IMR-90 (cell line): Measurements from ENCODE around the gene SNX1. TPM values are rescaled to one million over a fixed set of nuclear protein-coding genes. Genes with fewer than 3 reads are reported as not detected.

ENCODE experiments used
- ATAC-seq: fragments of 200-7000 bp; cut with Tn5 transposase; 2 replicates; pipeline ENCODE4 v1.9.1; 2020; ENCODE audit warnings: low read depth, mild to moderate bottlenecking, moderate library complexity
- BruUV-seq: library from RNA; stranded (reverse); fragments of 400-500 nt; replicated peaks from 2 replicates; lab custom pipeline; 2021; lab: Mats Ljungman, UMichigan
- CTCF ChIA-PET: fragments of 300-600 bp; formaldehyde crosslinking; extraction: SDS; loops from one replicate; lab custom pipeline; 2021; ENCODE audit warnings: antibody characterized with exemption; lab: Yijun Ruan, JAX
- POLR2A ChIA-PET: fragments of 300-600 bp; sonication (Branson Sonifier 250); formaldehyde crosslinking; loops from one replicate; lab custom pipeline; 2022; ENCODE audit warnings: antibody characterized with exemption; ENCODE audit not compliant: unreplicated experiment; lab: Charles Lee
- DNase-seq: peaks from one replicate; pipeline ENCODE4 v3.0.0; 2013
- H2AFZ ChIP-seq: replicated peaks from 2 replicates; pipeline ENCODE3; 2013; ENCODE audit warnings: low read length, mild to moderate bottlenecking; ENCODE audit not compliant: poor library complexity
- H2AK5ac ChIP-seq: 2 replicates; pipeline ENCODE4 v1.6.1; 2013; ENCODE audit warnings: low read depth, low read length, inconsistent platforms
- H2AK9ac ChIP-seq: replicated peaks from 2 replicates; pipeline ENCODE3; 2013; ENCODE audit warnings: mild to moderate bottlenecking, low read depth, low read length, moderate library complexity; ENCODE audit not compliant: poor library complexity
- H2BK120ac ChIP-seq: 2 replicates; pipeline ENCODE4 v1.6.1; 2013; ENCODE audit warnings: low read depth, low read length, inconsistent platforms
- H2BK15ac ChIP-seq: 3 replicates; pipeline ENCODE4 v1.6.1; 2013; ENCODE audit warnings: low read depth, low read length, inconsistent platforms
- H2BK20ac ChIP-seq: 2 replicates; pipeline ENCODE4 v1.6.1; 2013; ENCODE audit warnings: low read depth, mild to moderate bottlenecking, inconsistent platforms, low read length, moderate library complexity
- H2BK5ac ChIP-seq: 2 replicates; pipeline ENCODE4 v1.6.1; 2013; ENCODE audit warnings: mild to moderate bottlenecking, low read depth, low read length, inconsistent platforms; ENCODE audit not compliant: poor library complexity, severe bottlenecking
- H3K14ac ChIP-seq: replicated peaks from 2 replicates; pipeline ENCODE4 v1.6.1; 2013; ENCODE audit warnings: low read depth, low read length, inconsistent platforms
- H3K18ac ChIP-seq: 2 replicates; pipeline ENCODE4 v1.6.1; 2013; ENCODE audit warnings: low read depth, low read length, control low read depth
- H3K23ac ChIP-seq: 2 replicates; pipeline ENCODE4 v1.6.1; 2013; ENCODE audit warnings: low read depth, low read length, inconsistent platforms
- H3K27ac ChIP-seq: 2 replicates; pipeline ENCODE4 v1.5.1; 2013; ENCODE audit warnings: mild to moderate bottlenecking, control low read depth, low read length; ENCODE audit not compliant: insufficient read depth
- H3K27me3 ChIP-seq: 2 replicates; pipeline ENCODE4 v1.6.1; 2013; ENCODE audit warnings: low read length; ENCODE audit not compliant: control insufficient read depth, insufficient read depth
- H3K36me3 ChIP-seq: 2 replicates; pipeline ENCODE4 v1.6.1; 2013; ENCODE audit warnings: low read length, mixed read lengths; ENCODE audit not compliant: control insufficient read depth, insufficient read depth
- H3K4ac ChIP-seq: 2 replicates; pipeline ENCODE4 v1.6.1; 2013; ENCODE audit warnings: low read depth, low read length, inconsistent platforms
- H3K4me1 ChIP-seq: 2 replicates; pipeline ENCODE4 v1.6.1; 2013; ENCODE audit warnings: low read length, mixed read lengths; ENCODE audit not compliant: control insufficient read depth, insufficient read depth
- H3K4me2 ChIP-seq: 2 replicates; pipeline ENCODE4 v1.6.1; 2013; ENCODE audit warnings: low read depth, mild to moderate bottlenecking, control low read depth, low read length, moderate library complexity
- H3K4me3 ChIP-seq: 2 replicates; pipeline ENCODE4 v1.5.1; 2013; ENCODE audit warnings: low read depth, mild to moderate bottlenecking, control low read depth, low read length, moderate library complexity; ENCODE audit not compliant: insufficient read depth
- H3K56ac ChIP-seq: 2 replicates; pipeline ENCODE4 v1.6.1; 2013; ENCODE audit warnings: low read length, inconsistent platforms; ENCODE audit not compliant: insufficient read depth; ENCODE audit errors: extremely low read depth
- H3K79me1 ChIP-seq, 2 experiments: 2 replicates each; pipeline ENCODE4 v1.6.1; 2013; ENCODE audit warnings: low read length in 2 of 2, inconsistent platforms in 1 of 2, low read depth in 1 of 2
- H3K9ac ChIP-seq: 2 replicates; pipeline ENCODE4 v1.6.1; 2013; ENCODE audit warnings: low read depth, low read length, control low read depth
- H3K9me1 ChIP-seq: 2 replicates; pipeline ENCODE4 v1.6.1; 2013; ENCODE audit warnings: low read length, inconsistent platforms; ENCODE audit not compliant: insufficient read depth
- H3K9me3 ChIP-seq: 2 replicates; pipeline ENCODE4 v1.6.1; 2013; ENCODE audit warnings: low read length; ENCODE audit not compliant: control insufficient read depth, insufficient read depth
- H4K20me1 ChIP-seq: 2 replicates; pipeline ENCODE4 v1.6.1; 2013; ENCODE audit warnings: low read length, inconsistent platforms; ENCODE audit not compliant: insufficient read depth
- H4K5ac ChIP-seq: 2 replicates; pipeline ENCODE4 v1.6.1; 2013; ENCODE audit warnings: mild to moderate bottlenecking, low read depth, low read length, control low read depth
- H4K8ac ChIP-seq, 2 experiments: 2 replicates each; pipeline ENCODE4 v1.6.1; 2013; ENCODE audit warnings: low read depth in 2 of 2, low read length in 2 of 2, control low read depth in 1 of 2, inconsistent platforms in 1 of 2
- H4K91ac ChIP-seq: 2 replicates; pipeline ENCODE4 v1.6.1; 2013; ENCODE audit warnings: low read depth, low read length, inconsistent platforms; ENCODE audit not compliant: insufficient read depth
- BHLHE40 ChIP-seq: fragments of 150-350 bp; IDR thresholded peaks from 2 replicates; pipeline ENCODE4 v1.6.1; 2016; ENCODE audit warnings: mild to moderate bottlenecking, low read depth, low read length
- MXI1 ChIP-seq: IDR thresholded peaks from 2 replicates; pipeline ENCODE4 v1.6.1; 2012; ENCODE audit warnings: low read depth, mild to moderate bottlenecking, low read length, moderate library complexity, borderline replicate concordance
- RAD21 ChIP-seq: IDR thresholded peaks from 2 replicates; pipeline ENCODE4 v1.6.1; 2012; ENCODE audit warnings: low read length, improper control_type of control experiment
- RCOR1 ChIP-seq: IDR thresholded peaks from 2 replicates; pipeline ENCODE4 v1.6.1; 2012; ENCODE audit warnings: mild to moderate bottlenecking, low read length, improper control_type of control experiment; ENCODE audit not compliant: insufficient replicate concordance
- WGBS, 2 experiments: methylation state at CpG; one replicate each; pipeline versions ENCODE4 v1.1.5 to v1.1.7; 2013; ENCODE audit warnings: missing lambda C conversion rate in 2 of 2; ENCODE audit not compliant: insufficient read length in 1 of 2; ENCODE audit errors: extremely low coverage in 2 of 2; 5-methylcytosine and 5-hydroxymethylcytosine counted together
- dilution Hi-C: fragments of 300-500 bp; cut with HindIII; formaldehyde crosslinking; loops from one replicate; pipeline ENCODE4 v1.14.3; 2018; ENCODE audit warnings: low sequenced_read_pairs; ENCODE audit not compliant: unreplicated experiment
- in situ Hi-C: fragments of 300-500 bp; cut with MboI; formaldehyde crosslinking; loops from 3 replicates; pipeline ENCODE4 v1.14.3; 2019; ENCODE audit warnings: low sequenced_read_pairs, inconsistent platforms, mixed read lengths
- intact Hi-C: fragments of 100-400 bp; cut with micrococcal nuclease; formaldehyde crosslinking; loops from 2 replicates; pipeline ENCODE4 v1.10.0; 2022
- polyA plus RNA-seq, 3 experiments: library from polyadenylated mRNA; depleted of rRNA; stranded (reverse); fragments of >200 nt; gene quantifications; 2 replicates each; pipeline ENCODE4 v1.2.3, GENCODE V29; 2012; ENCODE audit warnings: low replicate concordance in 1 of 3
- total RNA-seq: library from RNA; depleted of rRNA; stranded (reverse); fragments of >200 nt; gene quantifications from 2 replicates; pipeline ENCODE4 v1.2.3, GENCODE V29; 2012

SNX1 gene
- total and polyA plus RNA-seq, 2 of the 4 experiments (the other 2 are of a cell fraction), result 35.3 to 72.3 TPM

DNA sequence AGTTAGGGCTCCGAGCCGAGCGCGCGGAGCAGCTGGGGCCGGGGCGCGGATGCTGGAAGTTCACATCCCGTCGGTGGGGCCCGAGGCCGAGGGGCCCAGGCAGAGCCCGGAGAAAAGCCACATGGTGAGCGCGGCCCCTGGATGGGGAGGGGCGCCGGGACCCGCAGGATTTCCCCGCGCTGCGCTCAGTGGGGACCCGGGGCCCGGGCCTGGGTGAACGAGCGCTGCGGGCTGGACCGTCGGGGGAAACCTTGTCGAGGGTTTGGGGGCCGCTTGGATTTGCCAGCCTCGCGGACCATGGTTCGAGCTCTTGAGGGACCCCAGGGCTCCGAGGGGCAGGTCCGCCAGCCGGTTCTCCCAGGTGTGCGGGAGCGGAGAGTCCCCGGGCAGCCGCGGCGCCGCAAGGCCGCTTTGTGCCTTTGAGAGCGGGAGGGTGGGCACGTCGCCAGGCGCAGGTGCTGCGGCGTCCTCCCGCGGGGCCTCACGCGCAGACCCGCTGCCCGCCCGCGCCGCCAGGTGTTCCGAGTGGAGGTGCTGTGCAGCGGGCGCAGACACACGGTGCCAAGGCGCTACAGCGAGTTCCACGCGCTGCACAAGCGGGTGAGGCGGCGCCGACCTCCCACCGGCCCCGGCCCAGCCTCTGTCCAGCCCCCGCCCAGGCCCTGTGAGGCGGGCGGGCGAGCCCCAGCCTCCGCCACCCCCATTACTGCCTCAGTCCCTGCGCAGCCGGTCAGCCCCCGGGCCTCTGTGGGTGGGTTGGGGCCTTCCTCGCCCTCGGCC lies 56.1 kb downstream of the SNX1 start, which contains the start of gene SNX22:
Gene SNX22 (plus strand): TSS at position 5 of the 780 bp plus-strand sequence. CDS start 45 bp downstream, at position 50.
- no peak within 1 kb of the TSS for H3K9ac ChIP-seq
- ChIA-PET CTCF (interaction anchor here (1.2 kb wide), 1 partner anchor 11 kb away, joined by 4 read pairs; the partner anchor contains the start of gene PPIB), POLR2A (no interaction called here)
- H3K4me3 ChIP-seq, result peak within 1 kb of the TSS; percentile 57
- H3K4me1 ChIP-seq, result peaks cover 2% of the 10 kb centered on the region; the same call in 1 of the 2 replicates
- H4K91ac ChIP-seq, result no peak within 1 kb of the TSS
- intact Hi-C loops (no loop called here), dilution Hi-C loops (no loop called here), in situ Hi-C loops (no loop called here)
- DNase-seq (no peak), ATAC-seq (no peak)
- H3K18ac ChIP-seq, result no peak within 1 kb of the TSS
- H3K23ac ChIP-seq, result no peak within 1 kb of the TSS
- H2BK20ac ChIP-seq, result no peak within 1 kb of the TSS
- peaks cover 24% of the 10 kb centered on the region for H3K36me3 ChIP-seq
- H2AK5ac ChIP-seq, result no peak within 1 kb of the TSS
- BruUV-seq, result no TSS peak
- H4K8ac ChIP-seq, result peak within 1 kb of the TSS in 1 of 2 experiments; percentile 40; a peak in 1 of 4 replicates
- H3K27ac ChIP-seq, result no peak within 1 kb of the TSS
- H2BK15ac ChIP-seq, result no peak within 1 kb of the TSS
- H2BK5ac ChIP-seq, result no peak within 1 kb of the TSS
- H3K4me2 ChIP-seq, result peak within 1 kb of the TSS; percentile 97
- peaks cover 29% of the 10 kb centered on the region for H4K20me1 ChIP-seq
- H3K56ac ChIP-seq, result no peak within 1 kb of the TSS
- no peaks in the 10 kb centered on the region for H3K9me3 ChIP-seq
- no peak within 1 kb of the TSS for H2BK120ac ChIP-seq
- no peak within 1 kb of the TSS for H4K5ac ChIP-seq
- H3K79me1 ChIP-seq, result peaks cover 0 to 4% of the 10 kb centered on the region in 2 experiments; a peak in 2 of 4 replicates
- H3K27me3 ChIP-seq, result peaks cover 15% of the 10 kb centered on the region
- peak within 1 kb of the TSS; percentile 21 for H2AK9ac ChIP-seq
- peaks cover 3% of the 10 kb centered on the region; the same call in 1 of the 2 replicates for H3K9me1 ChIP-seq
- H2AFZ ChIP-seq, result peak within 1 kb of the TSS; percentile 87
- 2% methylated on average over 43 of the region's 83 CpGs; no CpG with 5 or more reads in 1 of the 2 experiments for WGBS, 2 experiments
- no peak within 1 kb of the TSS for H3K14ac ChIP-seq
- H3K4ac ChIP-seq, result no peak within 1 kb of the TSS
- TF ChIP-seq RCOR1 (no peak), BHLHE40 (no peak), MXI1 (no peak), RAD21 (no peak)
